22Rv1 (cell line): ENCODE results near the gene FCGR1A.
"Not testable (repeated sequence)": the region's sequence is repeated elsewhere in the genome, so short reads cannot be mapped to it uniquely, and the experiment has no call there.

Experiments used
- ZFX ChIP-seq: fragments of 450-650 bp; IDR thresholded peaks from 2 replicates; pipeline ENCODE4 v1.6.1; 2017; ENCODE audit warnings: antibody characterized with exemption, borderline replicate concordance
- TF ChIP-seq, protein P1 (sequence below): fragments of 450-650 bp; IDR thresholded peaks from 2 replicates; pipeline ENCODE4 v1.5.1; 2017; ENCODE audit warnings: mild to moderate bottlenecking

DNA sequence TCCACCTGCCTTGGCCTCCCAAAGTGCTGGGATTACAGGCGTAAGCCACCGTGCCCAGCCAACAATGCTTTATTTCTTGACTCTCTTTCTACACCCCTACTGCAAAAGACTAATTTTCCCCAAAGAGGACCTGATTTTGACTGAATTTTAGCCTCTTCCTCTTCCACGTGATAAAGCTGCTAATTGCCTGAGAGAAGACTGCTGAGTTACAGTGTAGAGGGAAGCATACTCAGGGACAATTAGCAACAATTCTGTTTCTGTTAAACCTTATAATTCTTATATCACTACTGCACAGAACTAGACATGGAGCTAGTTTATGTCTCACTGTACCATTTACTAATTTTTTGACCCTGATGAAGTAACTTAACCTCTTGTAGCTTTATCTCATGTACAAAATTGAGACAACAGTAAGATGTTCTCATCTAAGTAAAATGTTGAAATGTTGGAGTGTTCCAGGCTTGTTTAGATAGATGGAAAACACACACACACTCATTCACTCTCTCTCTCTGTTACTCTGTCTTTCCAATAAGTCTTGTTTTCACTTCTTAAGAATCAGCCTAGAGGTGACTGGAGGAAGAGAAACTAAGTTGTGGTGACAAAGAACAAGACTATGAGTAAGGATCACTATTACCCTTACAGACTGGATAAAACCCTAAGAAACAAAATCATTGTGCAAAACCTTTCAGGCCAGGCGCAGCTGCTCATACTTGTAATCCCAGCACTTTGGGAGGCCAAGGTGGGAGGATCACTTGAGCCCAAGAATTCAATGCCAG is 10.7 kb upstream of the FCGR1A start:
- TF ChIP-seq, protein P1, sequence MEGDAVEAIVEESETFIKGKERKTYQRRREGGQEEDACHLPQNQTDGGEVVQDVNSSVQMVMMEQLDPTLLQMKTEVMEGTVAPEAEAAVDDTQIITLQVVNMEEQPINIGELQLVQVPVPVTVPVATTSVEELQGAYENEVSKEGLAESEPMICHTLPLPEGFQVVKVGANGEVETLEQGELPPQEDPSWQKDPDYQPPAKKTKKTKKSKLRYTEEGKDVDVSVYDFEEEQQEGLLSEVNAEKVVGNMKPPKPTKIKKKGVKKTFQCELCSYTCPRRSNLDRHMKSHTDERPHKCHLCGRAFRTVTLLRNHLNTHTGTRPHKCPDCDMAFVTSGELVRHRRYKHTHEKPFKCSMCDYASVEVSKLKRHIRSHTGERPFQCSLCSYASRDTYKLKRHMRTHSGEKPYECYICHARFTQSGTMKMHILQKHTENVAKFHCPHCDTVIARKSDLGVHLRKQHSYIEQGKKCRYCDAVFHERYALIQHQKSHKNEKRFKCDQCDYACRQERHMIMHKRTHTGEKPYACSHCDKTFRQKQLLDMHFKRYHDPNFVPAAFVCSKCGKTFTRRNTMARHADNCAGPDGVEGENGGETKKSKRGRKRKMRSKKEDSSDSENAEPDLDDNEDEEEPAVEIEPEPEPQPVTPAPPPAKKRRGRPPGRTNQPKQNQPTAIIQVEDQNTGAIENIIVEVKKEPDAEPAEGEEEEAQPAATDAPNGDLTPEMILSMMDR: not testable (repeated sequence)
- not testable (repeated sequence) for TF ChIP-seq ZFX
